Right renal pelvis (tissue), 4 donors: ENCODE measurements around the gene ANXA6. TPM values are rescaled to one million over a fixed set of nuclear protein-coding genes. Genes with fewer than 3 reads are reported as not detected.

ENCODE experiments used
- DNase-seq, 4 donors: peaks; one replicate each; pipeline ENCODE4 v3.0.0-alpha.2; 2013; ENCODE audit warnings: low read depth in 4 of 4, low spot score in 3 of 4, missing footprints in 1 of 4
- polyA plus RNA-seq, 4 donors: library from polyadenylated mRNA; unstranded; fragments of 120-200 nt; gene quantifications; one replicate each; pipeline ENCODE4 v1.2.1, GENCODE V29; 2013; ENCODE audit not compliant: insufficient read length in 4 of 4

ANXA6 gene
- polyA plus RNA-seq, 4 donors: 135 to 151 (median 140) TPM

DNA sequence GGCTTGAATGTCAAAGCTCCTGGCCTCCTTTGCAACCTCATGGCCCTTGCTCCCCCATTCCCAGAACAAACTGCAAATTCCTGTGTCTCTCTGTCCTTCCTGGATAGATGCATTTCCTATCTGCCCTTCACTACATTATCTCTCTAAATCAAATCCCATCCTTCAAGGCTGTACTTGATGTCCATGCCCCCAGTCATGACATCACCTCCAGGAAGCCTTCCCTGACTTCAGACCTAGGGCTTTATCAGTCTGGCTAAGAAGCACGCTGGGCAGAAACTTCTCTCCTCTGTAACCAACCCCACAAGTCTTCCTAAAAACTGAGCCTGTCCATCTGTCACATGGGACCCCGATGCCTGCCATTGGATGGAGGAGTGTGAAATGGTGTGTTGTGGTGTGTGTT lies 51.1 kb downstream of the ANXA6 start:
- no peak for DNase-seq

DNA sequence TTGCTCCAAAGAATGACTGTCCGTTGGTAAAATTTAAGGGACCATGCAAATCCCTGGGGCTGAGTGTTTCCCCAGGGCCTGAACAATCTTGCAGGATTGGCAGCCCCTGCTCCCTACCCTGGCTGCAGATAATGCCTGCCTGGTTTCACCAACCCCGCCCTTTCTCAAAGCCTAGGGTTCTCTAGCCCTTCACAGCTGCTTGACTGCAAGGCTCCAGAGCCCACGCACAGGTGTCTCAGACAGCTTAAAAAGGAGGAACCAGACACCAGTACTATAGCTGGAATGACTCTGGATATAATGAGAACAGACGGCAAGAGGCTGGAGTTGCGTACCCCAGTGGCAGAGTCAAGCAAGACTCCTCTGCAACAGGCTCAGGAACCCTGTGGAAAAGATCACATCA lies 51.5 kb downstream of the ANXA6 start:
- DNase-seq: no peak

DNA sequence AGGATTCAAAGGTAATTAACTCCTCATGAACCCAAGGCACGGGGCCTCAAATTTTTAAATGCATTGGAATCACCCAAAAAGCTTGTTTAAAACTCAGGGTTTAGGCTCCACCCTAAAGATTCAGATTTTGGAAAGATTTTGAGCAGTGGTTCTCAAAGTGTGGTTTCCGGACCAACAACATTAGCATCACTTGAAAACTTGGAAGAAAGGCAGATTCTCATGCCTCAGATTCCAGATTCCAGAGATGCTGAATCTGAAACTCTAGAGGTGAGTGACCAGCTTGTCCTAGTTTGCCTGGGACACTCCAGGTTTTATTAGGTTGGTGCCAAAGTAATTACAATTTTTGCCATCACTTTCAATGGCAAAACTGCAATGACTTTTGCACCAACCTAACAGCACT lies 52.0 kb downstream of the ANXA6 start:
- DNase-seq: no peak

DNA sequence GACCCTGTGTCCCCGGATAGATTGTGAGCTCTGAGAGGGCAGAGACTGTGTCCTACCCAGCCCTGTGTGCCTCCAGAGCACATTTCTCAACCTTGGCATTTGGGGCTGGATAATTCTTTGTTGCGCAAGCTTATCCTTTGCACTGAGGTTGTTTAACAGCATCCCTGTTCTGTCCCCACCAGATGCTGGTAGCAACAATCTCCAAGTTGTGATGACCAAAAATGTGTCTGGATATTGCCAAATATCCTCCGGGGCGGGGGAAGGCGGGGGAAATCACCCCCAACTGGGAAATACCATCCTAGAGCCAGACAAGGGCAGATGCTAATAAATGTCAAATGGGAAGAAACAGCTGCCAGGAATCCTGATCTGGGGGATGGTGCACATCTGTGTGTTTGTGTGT lies 52.8 kb downstream of the ANXA6 start:
- no peak for DNase-seq

DNA sequence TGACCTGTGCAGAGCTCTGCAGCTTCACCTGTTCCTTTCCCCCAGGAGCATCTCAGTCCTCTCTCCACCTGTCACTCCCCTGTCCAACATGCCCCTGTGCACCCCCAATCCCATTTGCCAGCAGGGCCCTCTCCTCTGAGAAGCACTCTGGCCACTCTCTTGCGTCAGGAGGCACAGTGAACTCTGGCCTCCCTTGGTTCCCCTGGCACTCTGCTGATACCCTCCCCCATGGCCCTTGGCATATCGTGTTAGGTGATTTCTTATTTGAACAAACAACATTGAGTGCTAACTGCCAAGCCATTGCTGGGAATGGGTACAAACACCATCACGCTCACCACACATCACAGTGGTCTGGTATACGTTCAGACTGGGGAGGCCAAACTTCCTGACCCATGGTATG lies 55.8 kb downstream of the ANXA6 start:
- no peak for DNase-seq

DNA sequence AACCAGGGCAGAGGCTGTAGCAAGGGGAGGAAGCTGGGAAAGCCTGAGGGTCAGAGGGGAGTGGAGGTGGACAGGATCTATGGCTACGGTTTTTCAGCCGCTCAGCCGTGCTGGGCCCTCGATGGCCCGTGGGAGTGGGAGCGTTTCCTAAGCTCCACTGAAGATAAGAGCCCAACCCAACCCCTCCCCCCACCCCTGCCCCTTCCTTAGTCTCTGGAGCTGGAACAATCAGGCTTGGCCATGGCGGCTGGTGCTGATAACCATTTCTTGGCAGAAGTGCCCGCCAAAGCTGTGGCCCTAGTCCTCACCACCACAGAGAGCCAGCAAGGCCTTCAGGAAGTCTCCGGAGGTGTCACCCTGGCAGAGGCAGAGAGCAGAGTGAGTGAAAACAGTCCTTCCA lies 56.4 kb downstream of the ANXA6 start:
- DNase-seq: no peak

DNA sequence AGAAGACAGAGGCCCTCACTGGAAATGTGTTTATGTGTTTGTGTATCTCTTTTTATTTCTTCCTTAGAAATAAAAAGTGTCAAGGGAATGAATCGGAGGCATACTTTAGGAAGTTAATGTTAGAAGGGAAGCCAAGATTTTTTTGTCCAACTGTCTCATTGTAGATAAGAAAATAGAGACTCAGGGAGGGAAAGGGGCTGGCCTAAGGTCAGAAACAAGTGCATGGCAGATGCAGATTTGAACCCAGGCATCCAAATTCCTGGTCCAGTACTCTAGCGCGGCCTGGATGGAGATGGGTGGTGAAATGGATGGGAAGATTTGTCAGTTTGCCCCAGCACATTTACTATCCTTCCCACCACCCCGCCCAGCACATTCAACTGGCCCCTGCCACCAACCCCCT lies 56.9 kb downstream of the ANXA6 start:
- no peak for DNase-seq

DNA sequence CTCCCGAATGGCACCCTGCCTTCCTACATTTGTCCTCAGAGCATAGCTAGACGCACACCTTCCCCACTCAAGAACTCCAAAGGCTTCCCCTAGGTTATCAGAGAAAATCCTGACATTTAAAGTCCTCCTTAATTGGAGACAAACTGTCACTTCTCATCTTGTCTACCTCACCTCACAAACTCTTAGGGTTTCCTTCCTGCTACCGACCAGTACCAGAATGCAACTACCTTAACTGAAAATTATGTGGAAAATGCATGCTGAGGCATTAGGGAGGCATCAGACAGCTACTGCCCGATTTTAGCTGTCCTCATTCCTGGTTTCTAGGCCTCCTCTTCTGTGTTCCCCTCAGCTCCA lies 58.8 kb downstream of the ANXA6 start:
- no peak for DNase-seq

DNA sequence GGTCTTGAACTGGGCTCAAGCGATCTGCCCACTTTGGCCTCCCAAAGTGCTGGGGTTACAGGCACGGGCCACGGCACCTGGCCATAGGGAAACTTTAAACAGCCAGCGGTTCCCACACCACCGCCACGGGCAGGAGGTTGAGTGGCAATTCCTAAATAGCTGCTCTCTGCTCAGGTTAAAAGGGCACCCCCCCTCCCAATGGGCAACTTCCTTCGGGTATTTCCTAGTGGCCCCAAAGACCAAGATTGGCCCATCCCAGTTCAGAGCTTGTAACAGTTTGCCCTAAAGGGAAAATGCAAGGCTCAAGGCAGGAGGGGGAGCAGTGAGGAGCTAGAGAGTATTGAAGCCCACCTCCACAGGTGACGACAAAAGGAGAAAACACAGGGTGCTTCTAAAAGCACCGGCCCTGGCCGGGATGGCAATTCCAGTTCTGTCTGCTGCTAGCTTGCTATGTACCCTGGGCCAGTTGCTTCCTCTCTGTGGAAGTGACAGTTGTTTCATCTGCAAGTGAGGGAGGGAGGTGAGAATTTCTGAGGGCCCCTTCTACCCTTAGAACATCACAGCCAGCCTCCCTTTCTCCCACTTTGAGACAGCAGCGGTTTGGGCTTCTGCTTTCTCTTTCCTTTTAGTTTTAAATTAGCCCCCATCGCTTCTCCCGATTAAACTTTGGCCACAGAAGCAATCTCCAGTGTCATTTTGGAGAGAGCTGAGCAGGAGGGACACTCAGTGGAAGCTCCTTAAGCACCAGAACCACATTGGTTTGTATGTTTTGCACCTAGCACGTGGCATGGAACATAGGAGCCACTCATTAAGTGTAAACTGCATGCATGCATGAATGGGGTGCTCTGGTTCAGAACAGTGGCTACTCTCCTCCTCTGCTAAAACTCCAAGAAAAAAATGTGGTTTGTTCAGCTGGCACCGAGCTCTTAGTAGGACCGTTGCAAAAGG lies 59.5 kb downstream of the ANXA6 start:
- no peak for DNase-seq

DNA sequence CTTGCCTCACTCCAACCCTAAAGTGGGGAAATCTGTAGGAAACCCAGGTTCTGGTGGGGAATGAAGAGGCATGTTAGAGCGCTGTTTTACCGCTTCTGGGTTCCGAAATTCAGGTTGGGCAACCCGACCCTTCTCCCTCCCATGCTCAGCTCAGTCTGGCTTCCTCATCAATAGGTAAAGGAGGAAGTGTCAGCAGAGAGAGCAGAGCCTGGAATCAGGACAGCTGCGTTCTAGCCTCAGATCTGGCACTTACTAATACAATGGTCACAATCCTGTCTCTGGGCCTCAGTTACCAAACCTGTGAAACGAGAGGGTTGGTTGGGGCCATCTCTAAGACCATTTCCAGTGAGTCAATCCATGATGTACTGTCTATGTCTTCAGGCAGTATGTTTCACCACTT lies 60.5 kb downstream of the ANXA6 start:
- DNase-seq: no peak

DNA sequence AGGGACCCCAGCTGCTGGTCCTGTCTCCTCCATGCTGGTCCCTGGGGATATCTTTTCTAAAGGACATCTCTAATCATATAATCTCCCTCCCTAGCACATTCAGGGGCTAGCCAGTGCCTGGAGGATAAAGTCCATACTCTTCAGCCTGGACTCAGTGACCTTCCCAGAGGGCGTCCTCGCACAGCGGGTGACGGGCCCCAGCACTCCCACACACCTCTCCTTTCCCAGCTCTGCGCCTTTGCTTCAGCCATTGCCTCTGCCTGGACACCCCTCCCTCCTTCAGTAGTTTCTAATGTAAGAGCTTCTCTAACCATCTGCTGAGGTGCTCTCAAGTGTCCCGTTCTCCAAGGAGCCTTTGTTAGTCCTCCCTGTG lies 61.6 kb downstream of the ANXA6 start:
- no peak for DNase-seq

DNA sequence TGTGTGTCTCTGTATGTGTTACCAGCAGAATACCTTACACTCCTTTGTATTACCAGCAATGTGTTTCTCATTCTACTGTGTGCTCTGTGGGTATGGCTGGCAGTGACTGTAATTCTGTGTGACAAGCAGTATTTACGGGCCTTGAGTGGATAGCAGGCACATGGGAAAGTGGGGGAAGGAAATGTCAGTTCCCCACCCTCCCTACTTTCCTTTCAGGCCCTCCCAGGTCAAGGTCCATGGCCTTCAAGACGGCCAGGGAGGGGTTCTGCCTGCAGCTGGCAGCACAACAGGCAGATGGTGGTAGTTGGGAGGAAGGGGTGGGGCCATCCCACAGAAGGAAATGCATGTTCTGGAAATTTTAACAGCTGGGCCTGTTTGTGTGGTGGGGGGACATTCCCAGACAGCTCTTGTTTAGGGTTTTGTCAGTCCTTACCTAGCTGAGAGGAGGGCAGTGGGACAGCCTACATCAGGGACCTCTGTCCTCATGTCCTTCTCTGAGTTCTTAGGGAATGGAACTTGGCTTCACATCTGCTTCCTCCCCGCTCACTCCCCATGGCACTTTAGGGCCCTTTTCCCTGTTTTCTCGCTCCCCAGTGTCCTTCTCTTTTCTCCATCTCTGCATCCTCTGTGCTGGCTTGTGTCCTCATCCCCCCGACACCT lies 62.1 kb downstream of the ANXA6 start:
- DNase-seq: no peak

DNA sequence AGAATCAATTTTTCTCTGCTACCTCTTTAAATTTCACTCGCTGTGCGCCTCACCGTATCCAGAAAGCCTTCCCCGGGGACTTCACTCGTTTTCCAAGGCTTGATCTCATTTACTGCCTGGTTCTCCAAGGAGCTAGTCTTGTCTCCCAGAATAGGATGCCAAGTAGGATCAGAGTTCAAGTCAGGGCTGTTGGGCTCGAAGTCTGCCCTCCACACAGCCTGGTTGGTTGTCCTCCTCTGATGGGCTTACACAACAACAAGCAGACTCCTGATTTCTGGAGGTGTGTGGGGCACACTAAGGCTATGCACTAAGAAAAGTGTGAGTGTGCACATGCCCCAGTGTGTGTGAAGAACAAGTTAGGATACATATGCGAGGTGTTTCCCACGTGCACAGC lies 62.7 kb downstream of the ANXA6 start:
- DNase-seq: no peak

DNA sequence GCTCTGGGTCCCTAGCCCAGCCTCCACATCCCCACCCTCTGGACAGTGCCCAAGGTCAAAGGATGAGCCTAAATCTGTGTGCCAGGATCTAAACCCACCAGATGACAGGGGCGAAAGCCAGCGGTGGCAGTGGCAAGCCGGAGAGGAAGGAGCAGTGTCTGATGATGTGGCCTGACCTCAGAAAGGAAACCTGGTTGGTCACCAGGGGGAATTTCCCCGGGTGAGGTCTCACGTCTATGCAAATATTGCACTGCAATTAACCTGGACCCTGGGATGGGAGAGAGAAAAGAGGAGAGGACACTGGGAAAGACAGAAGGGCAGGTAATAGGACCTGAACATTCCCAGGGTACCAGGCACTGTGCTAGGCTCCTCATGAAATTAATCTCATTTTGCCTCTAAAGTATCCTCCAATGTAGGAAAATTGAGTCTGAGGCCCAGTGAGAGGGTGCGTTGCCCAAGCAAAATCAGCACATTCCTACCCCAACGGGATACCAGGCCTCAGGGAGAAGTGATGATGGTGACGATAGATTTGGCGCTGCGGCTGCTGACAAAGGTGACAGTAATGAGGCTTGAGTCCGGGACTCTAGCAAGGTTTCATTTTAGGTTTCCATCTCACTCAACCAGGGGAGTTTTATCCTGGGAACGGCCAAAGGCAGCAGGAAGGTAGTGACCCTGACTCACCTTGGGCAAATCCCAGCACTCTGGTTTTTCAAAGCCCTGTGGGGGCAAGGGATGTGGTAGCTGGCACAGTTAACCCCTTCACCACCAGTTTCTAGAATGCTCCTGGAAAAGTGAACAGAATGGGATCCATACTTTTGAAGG lies 63.3 kb downstream of the ANXA6 start:
- DNase-seq: no peak

DNA sequence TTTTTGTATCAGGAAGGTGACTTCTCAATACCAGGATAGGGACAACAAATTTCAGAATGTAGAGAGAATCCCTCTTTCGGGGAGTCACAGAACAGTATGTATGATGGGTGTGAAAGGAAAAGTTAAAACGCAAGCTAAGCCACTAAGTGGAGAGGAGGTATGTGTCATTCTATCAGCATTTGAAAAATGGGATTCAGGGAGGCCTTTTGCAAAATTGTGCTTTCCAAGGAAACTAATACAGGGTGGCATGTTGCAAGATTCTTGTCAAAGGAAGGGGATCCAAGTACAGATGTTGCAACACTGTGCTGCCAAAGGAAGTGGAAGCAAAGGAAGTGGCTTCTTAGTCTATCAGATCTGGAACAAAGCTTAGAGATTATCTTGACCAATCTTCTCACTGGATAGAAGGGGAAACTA lies 64.1 kb downstream of the ANXA6 start:
- DNase-seq: no peak

DNA sequence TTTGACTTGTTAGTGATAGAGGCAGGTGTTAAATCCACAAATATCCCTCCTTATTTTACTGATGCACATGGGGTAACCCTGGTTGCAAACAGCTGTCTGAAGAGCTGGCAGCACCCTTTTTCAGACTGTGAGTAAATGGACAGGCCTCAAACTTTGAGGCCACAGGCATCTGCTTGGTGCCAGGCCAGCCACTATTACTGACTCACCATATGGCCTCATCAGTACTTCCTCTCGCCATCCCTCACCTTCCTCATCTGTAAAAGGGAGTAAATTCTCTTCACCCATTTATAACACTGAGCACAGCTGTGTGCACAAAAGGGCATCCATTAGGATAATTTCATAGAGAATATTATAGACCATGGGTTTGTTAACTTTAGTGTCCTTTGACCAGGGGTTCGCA lies 64.8 kb downstream of the ANXA6 start:
- no peak for DNase-seq

DNA sequence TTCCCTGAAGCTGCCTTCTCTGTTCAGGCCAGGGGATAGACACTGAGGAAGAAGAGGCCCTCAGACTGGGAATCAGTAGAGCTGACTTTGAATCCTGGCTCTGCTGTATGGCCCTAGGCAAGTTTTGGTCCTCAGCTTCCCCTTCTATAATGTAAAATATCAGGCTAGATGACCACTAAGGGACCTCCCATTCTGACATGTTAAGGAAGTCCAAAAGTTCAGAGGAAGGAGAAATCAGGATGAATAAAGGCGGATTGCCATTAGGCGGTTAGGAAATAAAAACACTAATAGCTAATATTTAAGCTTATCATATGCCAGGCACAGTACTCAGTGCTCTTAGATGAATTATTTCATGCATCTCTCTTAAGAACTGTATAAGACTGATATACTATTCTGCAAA lies 67.9 kb downstream of the ANXA6 start:
- DNase-seq: no peak

DNA sequence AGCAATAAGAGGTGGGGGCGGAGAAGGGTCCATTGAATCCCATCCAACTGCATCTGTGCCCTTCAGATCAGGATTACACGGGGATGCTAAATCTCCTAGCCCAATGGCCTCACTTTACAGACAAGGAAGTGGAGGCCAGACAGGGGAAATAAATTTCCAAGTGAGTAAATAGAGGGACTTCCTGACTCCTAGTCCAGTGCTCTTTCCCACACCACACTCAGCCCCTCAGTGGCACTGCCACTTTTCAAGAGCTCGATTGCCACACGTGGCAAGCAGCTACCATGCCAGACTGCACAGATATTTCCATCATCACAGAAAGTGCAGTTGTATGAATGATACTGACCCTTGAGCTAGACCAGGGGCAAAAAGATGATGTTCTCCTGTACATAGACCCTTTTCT lies 68.6 kb downstream of the ANXA6 start:
- no peak for DNase-seq

DNA sequence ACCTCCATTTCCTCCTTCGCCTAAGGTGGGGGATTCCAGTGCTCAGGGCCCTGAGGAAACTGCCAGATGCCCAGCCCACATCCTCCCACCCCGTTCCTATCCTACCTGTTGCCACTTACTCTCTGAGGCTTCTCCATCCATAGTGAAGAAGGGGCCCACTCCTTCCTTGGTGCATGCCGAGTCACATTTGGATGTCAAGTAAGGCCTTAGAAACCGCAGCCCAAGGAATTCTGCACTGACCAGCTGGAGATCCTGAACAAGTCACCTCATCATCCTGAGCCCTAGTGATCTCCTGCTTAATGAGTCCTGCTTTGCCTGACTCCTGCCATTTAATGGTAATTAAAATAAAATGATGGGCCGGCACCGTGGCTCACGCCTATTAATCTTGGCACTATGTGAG lies 70.1 kb downstream of the ANXA6 start:
- DNase-seq: no peak

DNA sequence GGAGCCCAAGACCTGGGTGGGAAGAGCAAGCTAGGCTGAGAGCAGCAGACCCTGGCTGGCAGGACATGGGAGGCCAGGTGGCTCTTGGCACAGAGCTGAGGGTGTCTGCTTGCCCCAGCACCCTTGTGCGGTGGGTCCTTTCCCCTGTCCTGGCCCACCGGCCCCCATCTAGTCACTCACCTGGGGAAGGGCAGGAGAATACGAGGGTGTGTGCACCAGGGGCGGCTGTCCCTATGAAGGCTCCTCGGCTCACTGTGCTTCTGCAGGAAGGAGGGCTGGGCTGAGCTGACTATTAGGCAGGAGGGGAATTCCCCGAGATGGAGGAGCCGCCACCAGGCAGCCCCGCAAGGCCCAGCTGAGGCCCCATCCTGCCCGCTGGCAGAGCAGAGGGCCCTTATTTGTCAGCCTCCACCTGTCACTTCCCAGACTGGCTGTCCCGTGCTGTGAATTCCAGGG lies 70.6 kb downstream of the ANXA6 start:
- no peak for DNase-seq

DNA sequence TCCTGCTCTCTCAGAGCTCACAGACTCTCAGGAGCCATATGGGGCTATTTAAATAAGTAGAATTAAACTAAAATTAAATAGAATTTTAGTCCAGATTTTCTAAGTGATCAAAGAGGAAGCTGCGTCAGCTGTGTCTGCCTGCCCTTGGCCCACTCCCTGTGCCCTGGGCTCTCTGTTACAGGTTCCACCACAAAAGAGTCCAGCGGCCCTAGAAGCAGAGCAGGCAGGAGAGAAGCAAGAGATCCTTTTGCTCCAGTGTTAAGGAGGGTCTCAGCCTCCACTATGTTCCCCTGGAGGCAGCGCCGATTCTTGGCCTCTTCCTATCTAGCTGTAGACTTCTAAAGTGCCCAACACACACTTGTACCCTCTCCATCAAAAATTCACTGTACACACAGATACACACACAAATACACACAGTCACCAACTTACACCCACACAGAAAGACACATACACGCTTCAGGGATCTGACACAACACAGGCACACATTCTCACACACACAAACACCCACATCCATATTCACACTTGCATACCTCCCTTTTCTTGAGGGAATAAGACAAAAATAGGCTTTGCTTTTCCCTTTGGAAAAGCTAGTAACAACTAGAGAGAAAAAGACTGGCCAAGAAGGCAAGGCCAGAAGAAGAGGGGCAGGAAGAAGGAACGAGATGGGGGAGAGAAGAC lies 71.2 kb downstream of the ANXA6 start:
- no peak for DNase-seq
